KBM-7 (cell line): ENCODE results near the gene DQX1.
A peak's percentile ranks its signal among the peaks of the same experiment; 100 is the strongest.
"Not testable (repeated sequence)": the region's sequence is repeated elsewhere in the genome, so short reads cannot be mapped to it uniquely, and the experiment has no call there.

Experiments used
- DNase-seq: peaks from one replicate; pipeline ENCODE4 v3.0.0-alpha.2; 2015
- in situ Hi-C: fragments of 300-500 bp; cut with MboI; formaldehyde crosslinking; loops from 2 replicates; pipeline ENCODE4 v1.14.3; 2020; ENCODE audit warnings: low sequenced_read_pairs, low pct_unique_long_range_greater_than_20kb, mixed read lengths

The DQX1 gene

GRCh38 chr2:74525717-74526648 lies at the start of gene DQX1:
TSS of gene DQX1 (minus strand) at chr2:74526231. CDS start at chr2:74525729, 502 bp downstream.
- in situ Hi-C loops: no loop called here
- DNase-seq: peak; percentile 84

GRCh38 chr2:74575320-74575719 lies 49.3 kb upstream of the DQX1 start:
- DNase-seq: no peak
- in situ Hi-C loops: no loop called here

- in situ Hi-C loops: no loop called here
Observed at GRCh38 chr2:74573747-74574562, 47.9 kb upstream of the DQX1 start.

GRCh38 chr2:74572178-74572925 lies 46.3 kb upstream of the DQX1 start:
- in situ Hi-C loops: no loop called here
- DNase-seq: peak; percentile 40

More at GRCh38 chr2:74573747-74574562, 47.9 kb upstream of the DQX1 start:
- peak; percentile 96 for DNase-seq

GRCh38 chr2:74571058-74571457 lies 45.0 kb upstream of the DQX1 start:
- peak; percentile 63 for DNase-seq
- in situ Hi-C loops: no loop called here

GRCh38 chr2:74569686-74570085 lies 43.7 kb upstream of the DQX1 start:
- DNase-seq: no peak
- in situ Hi-C loops: no loop called here

- in situ Hi-C loops: no loop called here
- DNase-seq: no peak
Observed at GRCh38 chr2:74567881-74568280, 41.9 kb upstream of the DQX1 start.

- no peak for DNase-seq
- in situ Hi-C loops: no loop called here
Observed at GRCh38 chr2:74566754-74567085, 40.7 kb upstream of the DQX1 start.

- in situ Hi-C loops: no loop called here
- no peak for DNase-seq
Observed at GRCh38 chr2:74566076-74566753, 40.2 kb upstream of the DQX1 start.

- DNase-seq: no peak
- in situ Hi-C loops: no loop called here
Observed at GRCh38 chr2:74564222-74564621, 38.2 kb upstream of the DQX1 start.

GRCh38 chr2:74562126-74562775 lies 36.2 kb upstream of the DQX1 start:
- peak; percentile 45 for DNase-seq
- in situ Hi-C loops: no loop called here

- DNase-seq, in situ Hi-C loops: not testable (repeated sequence)
Observed at GRCh38 chr2:74561022-74561421, 35.0 kb upstream of the DQX1 start.

GRCh38 chr2:74560591-74560990 lies 34.6 kb upstream of the DQX1 start:
- in situ Hi-C loops: no loop called here
- peak; percentile 33 for DNase-seq

- DNase-seq: no peak
- in situ Hi-C loops: no loop called here
Observed at GRCh38 chr2:74559912-74560311, 33.9 kb upstream of the DQX1 start.

GRCh38 chr2:74558284-74559230 lies 32.5 kb upstream of the DQX1 start:
- in situ Hi-C loops: no loop called here
- no peak for DNase-seq

- no peak for DNase-seq
- in situ Hi-C loops: no loop called here
Observed at GRCh38 chr2:74556831-74557370, 30.9 kb upstream of the DQX1 start.

GRCh38 chr2:74556159-74556558 lies 30.1 kb upstream of the DQX1 start:
- in situ Hi-C loops: no loop called here
- DNase-seq: no peak
